SK-N-SH (cell line): ENCODE results near the gene OPCML. TPM values are rescaled to one million over a fixed set of nuclear protein-coding genes. Genes with fewer than 3 reads are reported as not detected.

ENCODE experiments used
- CTCF ChIA-PET: fragments of 300-600, 350-600 bp; formaldehyde crosslinking; extraction: SDS; loops from one replicate; lab custom pipeline; 2021; lab: Yijun Ruan, JAX
- POLR2A ChIA-PET: fragments of 350-600 bp; sonication (Branson Sonifier 250); formaldehyde crosslinking; extraction: SDS; loops from one replicate; lab custom pipeline; 2020; ENCODE audit warnings: antibody characterized with exemption, inconsistent platforms; lab: Yijun Ruan, JAX
- DNase-seq: peaks from one replicate; pipeline ENCODE4 v3.0.0; 2012
- H2AFZ ChIP-seq: fragments of 200-600 bp; sonication (generic); 2 replicates; pipeline ENCODE4 v1.8.1; 2016; ENCODE audit warnings: antibody characterized with exemption, mild to moderate bottlenecking, low read depth
- H3F3A ChIP-seq: fragments of 200-600 bp; sonication (generic); replicated peaks from 2 replicates; pipeline ENCODE3; 2016; ENCODE audit warnings: antibody characterized with exemption, mild to moderate bottlenecking; ENCODE audit not compliant: insufficient read depth
- H3K27ac ChIP-seq, 2 experiments: fragments of 200-500 bp in 1 of 2; fragments of 200-600 bp in 1 of 2; sonication (Bioruptor generic) in 1 of 2; sonication (generic), shearing (Covaris generic) in 1 of 2; 2 replicates each; pipeline versions ENCODE4 v1.5.1 to v1.6.1; 2014 to 2016; ENCODE audit warnings: low read depth in 2 of 2, inconsistent platforms in 1 of 2, low read length in 1 of 2, mild to moderate bottlenecking in 1 of 2, mixed read lengths in 1 of 2
- H3K27me3 ChIP-seq: fragments of 200-600 bp; sonication (generic), shearing (Covaris generic); 2 replicates; pipeline ENCODE4 v1.6.1; 2016; ENCODE audit warnings: mixed run types; ENCODE audit not compliant: insufficient read depth
- H3K36me3 ChIP-seq, 2 experiments: fragments of 200-500 bp in 1 of 2; fragments of 200-600 bp in 1 of 2; sonication (Bioruptor generic) in 1 of 2; sonication (generic) in 1 of 2; replicated peaks in 1 of 2; 2 replicates each; pipeline versions ENCODE3 to v1.5.1; 2014 to 2016; ENCODE audit warnings: low read length in 1 of 2, mild to moderate bottlenecking in 1 of 2; ENCODE audit not compliant: insufficient read depth in 2 of 2, control insufficient read depth in 1 of 2
- H3K4me1 ChIP-seq, 2 experiments: fragments of 200-500 bp in 1 of 2; fragments of 200-600 bp in 1 of 2; sonication (Bioruptor generic) in 1 of 2; sonication (generic), shearing (Covaris generic) in 1 of 2; 2 replicates each; pipeline versions ENCODE4 v1.5.1 to v1.6.1; 2014 to 2016; ENCODE audit warnings: low read depth in 1 of 2, low read length in 1 of 2, mixed run types in 1 of 2; ENCODE audit not compliant: insufficient read depth in 2 of 2, control insufficient read depth in 1 of 2
- H3K4me2 ChIP-seq: fragments of 200-600 bp; sonication (generic), shearing (Covaris generic); 2 replicates; pipeline ENCODE4 v1.6.1; 2017; ENCODE audit warnings: mixed run types
- H3K4me3 ChIP-seq, 2 experiments: fragments of 200-500 bp in 1 of 2; fragments of 200-600 bp in 1 of 2; sonication (Bioruptor generic) in 1 of 2; sonication (generic), shearing (Covaris generic) in 1 of 2; 2 replicates each; pipeline versions ENCODE4 v1.5.1 to v1.8.1; 2014 to 2016; ENCODE audit warnings: low read depth in 2 of 2, inconsistent platforms in 1 of 2, low read length in 1 of 2, mild to moderate bottlenecking in 1 of 2, mixed read lengths in 1 of 2, moderate library complexity in 1 of 2
- H3K79me2 ChIP-seq: fragments of 200-600 bp; sonication (generic); 2 replicates; pipeline ENCODE4 v1.8.1; 2017; ENCODE audit warnings: mild to moderate bottlenecking; ENCODE audit not compliant: insufficient read depth
- H3K9ac ChIP-seq: fragments of 200-600 bp; sonication (generic); 2 replicates; pipeline ENCODE4 v1.6.1; 2017; ENCODE audit warnings: mixed run types
- H3K9me2 ChIP-seq: fragments of 200-600 bp; sonication (generic); 2 replicates; pipeline ENCODE4 v1.6.1; 2017; ENCODE audit warnings: mixed run types
- H3K9me3 ChIP-seq: fragments of 200-600 bp; sonication (generic); 2 replicates; pipeline ENCODE4 v1.6.1; 2017; ENCODE audit warnings: mixed run types, mild to moderate bottlenecking, moderate library complexity
- H4K20me1 ChIP-seq: fragments of 200-600 bp; sonication (generic); 2 replicates; pipeline ENCODE4 v1.6.1; 2017; ENCODE audit warnings: mild to moderate bottlenecking, mixed run types; ENCODE audit not compliant: insufficient read depth
- CHD2 ChIP-seq: fragments of 150-350 bp; IDR thresholded peaks from 2 replicates; pipeline ENCODE4 v1.6.1; 2018; ENCODE audit warnings: low read length; ENCODE audit not compliant: partially characterized antibody
- ELF1 ChIP-seq: IDR thresholded peaks from 2 replicates; pipeline ENCODE4 v1.4.0; 2012
- EZH2phosphoT487 ChIP-seq: fragments of 200-600 bp; sonication (generic); IDR thresholded peaks from 2 replicates; pipeline ENCODE4 v1.6.1; 2017; ENCODE audit warnings: low read depth, mixed run types, mild to moderate bottlenecking, antibody characterized with exemption, moderate library complexity, borderline replicate concordance
- FOXJ3 ChIP-seq: sonication (generic); formaldehyde crosslinking; IDR thresholded peaks from 2 replicates; pipeline ENCODE4 v1.5.1; 2020; ENCODE audit warnings: mild to moderate bottlenecking, missing genetic modification reagents
- FOXM1 ChIP-seq: IDR thresholded peaks from 2 replicates; pipeline ENCODE4 v1.4.0; 2012; ENCODE audit warnings: low read depth, mild to moderate bottlenecking
- GABPA ChIP-seq: IDR thresholded peaks from 2 replicates; pipeline ENCODE4 v1.4.0; 2012; ENCODE audit warnings: low read depth, mild to moderate bottlenecking
- GATA2 ChIP-seq: sonication (generic); formaldehyde crosslinking; IDR thresholded peaks from 2 replicates; pipeline ENCODE4 v1.5.0; 2020; ENCODE audit warnings: mild to moderate bottlenecking, missing genetic modification reagents
- JUND ChIP-seq: IDR thresholded peaks from 2 replicates; pipeline ENCODE4 v1.4.0; 2012
- MEF2A ChIP-seq: IDR thresholded peaks from 2 replicates; pipeline ENCODE4 v1.4.0; 2012; ENCODE audit warnings: low read depth, borderline replicate concordance
- MXI1 ChIP-seq: IDR thresholded peaks from 2 replicates; pipeline ENCODE4 v1.6.1; 2012; ENCODE audit warnings: mild to moderate bottlenecking, low read depth, low read length, improper control_type of control experiment
- NRF1 ChIP-seq: IDR thresholded peaks from 2 replicates; pipeline ENCODE4 v1.6.1; 2012; ENCODE audit warnings: low read depth, mild to moderate bottlenecking, low read length
- PBX3 ChIP-seq: IDR thresholded peaks from 2 replicates; pipeline ENCODE4; 2012
- RAD21 ChIP-seq: IDR thresholded peaks from 2 replicates; pipeline ENCODE4 v1.6.1; 2012; ENCODE audit warnings: mild to moderate bottlenecking, low read length
- REST ChIP-seq: IDR thresholded peaks from 2 replicates; pipeline ENCODE4 v1.6.1; 2012; ENCODE audit warnings: mild to moderate bottlenecking, low read depth, low read length, moderate library complexity
- RFX5 ChIP-seq: IDR thresholded peaks from 2 replicates; pipeline ENCODE4 v1.6.1; 2012; ENCODE audit warnings: mild to moderate bottlenecking, improper control_type of control experiment, low read length
- SIN3A ChIP-seq: IDR thresholded peaks from 2 replicates; pipeline ENCODE4 v1.6.1; 2012; ENCODE audit warnings: low read depth, mild to moderate bottlenecking, low read length, moderate library complexity, borderline replicate concordance
- TAF1 ChIP-seq: IDR thresholded peaks from 2 replicates; pipeline ENCODE4 v1.6.1; 2012; ENCODE audit warnings: low read depth, mild to moderate bottlenecking, low read length, moderate library complexity, borderline replicate concordance
- TCF12 ChIP-seq: IDR thresholded peaks from 2 replicates; pipeline ENCODE4 v1.4.0; 2012
- YY1 ChIP-seq: IDR thresholded peaks from 2 replicates; pipeline ENCODE4 v1.4.0; 2012; ENCODE audit warnings: low read depth, mild to moderate bottlenecking
- WGBS: methylation state at CpG from one replicate; pipeline ENCODE4 v1.1.6; 2017; ENCODE audit warnings: low lambda C conversion rate; 5-methylcytosine and 5-hydroxymethylcytosine counted together
- polyA plus RNA-seq, 3 experiments: library from polyadenylated mRNA; depleted of rRNA; stranded (reverse); fragments of >200 nt; gene quantifications; 2 replicates each; pipeline ENCODE4 v1.2.3, GENCODE V29; 2012
- TF ChIP-seq, protein P1 (sequence below): IDR thresholded peaks from 2 replicates; pipeline ENCODE4 v1.4.0; 2012; ENCODE audit warnings: low read depth, borderline replicate concordance
- TF ChIP-seq, protein P2 (sequence below): IDR thresholded peaks from 2 replicates; pipeline ENCODE4 v1.4.0; 2012; ENCODE audit warnings: low read depth, borderline replicate concordance

Gene OPCML
- polyA plus RNA-seq, 1 of the 3 experiments (the other 2 are of a cell fraction) = not detected

DNA sequence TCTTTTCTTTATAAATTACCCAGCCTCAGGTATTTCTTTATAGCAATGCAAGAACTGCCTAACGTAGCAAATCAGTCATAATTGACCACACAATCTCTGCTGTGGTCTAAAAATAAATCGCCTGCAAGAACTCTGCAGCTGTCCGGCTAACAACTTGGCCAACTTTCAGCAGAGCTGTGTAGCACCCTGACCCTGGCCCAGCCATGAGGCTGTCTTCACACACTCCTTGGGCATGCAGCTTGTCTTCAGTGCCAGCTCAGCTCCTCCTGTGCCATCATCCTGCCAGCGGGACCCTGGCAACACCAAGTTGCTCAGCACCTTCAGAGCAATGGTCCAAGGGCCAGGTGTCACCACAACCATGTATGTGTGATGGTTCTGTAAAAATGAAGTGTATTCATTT is 355.6 kb downstream of the OPCML start:
- Histone ChIP-seq H3K4me3 (no peak overlapping the region), H2AFZ (no peak overlapping the region), H3F3A (no peaks in the 10 kb centered on the region), H3K9me3 (no peaks in the 10 kb centered on the region), H3K27me3 (no peaks in the 10 kb centered on the region), H3K9ac (no peak overlapping the region), H3K79me2 (no peaks in the 10 kb centered on the region), H3K27ac (no peak overlapping the region), H3K9me2 (no peaks in the 10 kb centered on the region), H3K4me1 (no peaks in the 10 kb centered on the region), H4K20me1 (no peaks in the 10 kb centered on the region), H3K4me2 (no peak overlapping the region), H3K36me3 (no peaks in the 10 kb centered on the region)
- 20% methylated on average over 3 of the region's 4 CpGs for WGBS
- POLR2A ChIA-PET = no interaction called here
- no peak for DNase-seq
- TF ChIP-seq TAF1 (no peak), YY1 (no peak), RAD21 (no peak), PBX3 (no peak), CHD2 (no peak), JUND (no peak), FOXM1 (no peak)
- TF ChIP-seq, protein P1, sequence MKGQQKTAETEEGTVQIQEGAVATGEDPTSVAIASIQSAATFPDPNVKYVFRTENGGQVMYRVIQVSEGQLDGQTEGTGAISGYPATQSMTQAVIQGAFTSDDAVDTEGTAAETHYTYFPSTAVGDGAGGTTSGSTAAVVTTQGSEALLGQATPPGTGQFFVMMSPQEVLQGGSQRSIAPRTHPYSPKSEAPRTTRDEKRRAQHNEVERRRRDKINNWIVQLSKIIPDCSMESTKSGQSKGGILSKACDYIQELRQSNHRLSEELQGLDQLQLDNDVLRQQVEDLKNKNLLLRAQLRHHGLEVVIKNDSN = no peak
- CTCF ChIA-PET = interaction anchor here (0.8 to 1.8 kb wide), 5 partner anchors 9 to 42 kb away, joined by 3 to 7 read pairs (median 4); no protein-coding TSS in a partner anchor

DNA sequence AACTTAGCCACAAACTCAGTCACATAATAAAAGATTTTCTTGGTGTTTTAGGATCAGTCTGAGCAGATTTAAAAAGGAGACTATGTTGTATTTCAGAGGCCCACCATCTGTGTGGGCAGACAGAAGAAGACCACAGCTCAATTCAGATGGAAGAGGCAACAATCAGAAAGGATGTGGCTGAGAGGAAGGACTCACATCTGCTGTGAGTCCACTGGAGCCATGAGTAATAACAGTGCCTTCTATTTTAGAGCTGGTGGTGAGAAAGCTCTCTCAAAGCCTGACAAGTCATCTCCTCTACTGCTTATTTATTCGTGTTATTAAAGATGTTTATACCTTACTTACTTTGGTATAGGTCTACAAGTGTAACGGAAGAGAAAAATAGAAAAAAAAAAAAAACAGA is 357.2 kb downstream of the OPCML start:
- POLR2A ChIA-PET = no interaction called here
- H3K9ac ChIP-seq = no peak overlapping the region
- WGBS = 20% methylated on average over 2 of the region's 2 CpGs
- H2AFZ ChIP-seq = no peak overlapping the region
- no peak overlapping the region for H3K4me2 ChIP-seq
- no peaks in the 10 kb centered on the region for H3K27me3 ChIP-seq
- H3K9me3 ChIP-seq = no peaks in the 10 kb centered on the region
- no peak overlapping the region for H3K27ac ChIP-seq
- CTCF ChIA-PET = interaction anchor here (0.8 to 1.6 kb wide), 2 partner anchors 11 to 163 kb away, joined by 3 to 13 read pairs; no protein-coding TSS in a partner anchor
- H4K20me1 ChIP-seq = no peaks in the 10 kb centered on the region
- no peak for DNase-seq
- no peak overlapping the region for H3K4me3 ChIP-seq
- no peaks in the 10 kb centered on the region for H3F3A ChIP-seq
- no peaks in the 10 kb centered on the region for H3K36me3 ChIP-seq
- no peaks in the 10 kb centered on the region for H3K9me2 ChIP-seq
- no peaks in the 10 kb centered on the region for H3K79me2 ChIP-seq
- no peaks in the 10 kb centered on the region for H3K4me1 ChIP-seq
- no peak for TF ChIP-seq RFX5
- TF ChIP-seq JUND = no peak
- no peak for TF ChIP-seq NRF1
- TF ChIP-seq MXI1 = no peak
- TF ChIP-seq GATA2 (CRISPR knock-in tag) = no peak
- no peak for TF ChIP-seq FOXJ3 (CRISPR knock-in tag)
- no peak for TF ChIP-seq RAD21
- no peak for TF ChIP-seq MEF2A
- TF ChIP-seq REST = no peak
- no peak for TF ChIP-seq TCF12
- no peak for TF ChIP-seq YY1
- no peak for TF ChIP-seq SIN3A
- TF ChIP-seq GABPA = no peak
- no peak for TF ChIP-seq EZH2phosphoT487
- TF ChIP-seq, protein P1 = no peak
- TF ChIP-seq ELF1 = no peak
- TF ChIP-seq, protein P2, sequence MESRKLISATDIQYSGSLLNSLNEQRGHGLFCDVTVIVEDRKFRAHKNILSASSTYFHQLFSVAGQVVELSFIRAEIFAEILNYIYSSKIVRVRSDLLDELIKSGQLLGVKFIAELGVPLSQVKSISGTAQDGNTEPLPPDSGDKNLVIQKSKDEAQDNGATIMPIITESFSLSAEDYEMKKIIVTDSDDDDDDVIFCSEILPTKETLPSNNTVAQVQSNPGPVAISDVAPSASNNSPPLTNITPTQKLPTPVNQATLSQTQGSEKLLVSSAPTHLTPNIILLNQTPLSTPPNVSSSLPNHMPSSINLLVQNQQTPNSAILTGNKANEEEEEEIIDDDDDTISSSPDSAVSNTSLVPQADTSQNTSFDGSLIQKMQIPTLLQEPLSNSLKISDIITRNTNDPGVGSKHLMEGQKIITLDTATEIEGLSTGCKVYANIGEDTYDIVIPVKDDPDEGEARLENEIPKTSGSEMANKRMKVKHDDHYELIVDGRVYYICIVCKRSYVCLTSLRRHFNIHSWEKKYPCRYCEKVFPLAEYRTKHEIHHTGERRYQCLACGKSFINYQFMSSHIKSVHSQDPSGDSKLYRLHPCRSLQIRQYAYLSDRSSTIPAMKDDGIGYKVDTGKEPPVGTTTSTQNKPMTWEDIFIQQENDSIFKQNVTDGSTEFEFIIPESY = no peak
